Measurements from ENCODE around the gene NKIRAS1. TPM values are rescaled to one million over a fixed set of nuclear protein-coding genes. Genes with fewer than 3 reads are reported as not detected.

The NKIRAS1 gene
- total RNA-seq, 1 donor from 2014 or later = 8.5 TPM

- no peak for DNase-seq (ENCODE audit: low spot score, unreplicated experiment)
- H3K27ac Mint-ChIP-seq = no peak overlapping the region
- peaks cover 14% of the 10 kb centered on the region for H3K36me3 Mint-ChIP-seq (ENCODE audit: insufficient read depth)
- H3K27me3 Mint-ChIP-seq = no peaks in the 10 kb centered on the region
- no peaks in the 10 kb centered on the region for H3K4me1 Mint-ChIP-seq (ENCODE audit: low read depth)
- no peaks in the 10 kb centered on the region for H3K9me3 Mint-ChIP-seq (ENCODE audit: low read depth)
- TF ChIP-seq CTCF (IDR thresholded peaks at IDR 0.05; ENCODE audit: unreplicated experiment) = no peak
- H3K4me3 Mint-ChIP-seq (ENCODE audit: low read depth) = no peak overlapping the region
Observed at GRCh38 chr3:23889950-23890349, 26.8 kb downstream of the NKIRAS1 start.

- Mint-ChIP-seq H3K9me3 (ENCODE audit: low read depth) (no peaks in the 10 kb centered on the region), H3K27me3 (no peaks in the 10 kb centered on the region), H3K4me3 (ENCODE audit: low read depth) (no peak overlapping the region), H3K4me1 (ENCODE audit: low read depth) (no peaks in the 10 kb centered on the region), H3K27ac (peak overlapping the region; percentile 1), H3K36me3 (ENCODE audit: insufficient read depth) (peaks cover 11% of the 10 kb centered on the region)
- no peak for TF ChIP-seq CTCF (IDR thresholded peaks at IDR 0.05; ENCODE audit: unreplicated experiment)
- no peak for DNase-seq (ENCODE audit: low spot score, unreplicated experiment)
Observed at GRCh38 chr3:23889386-23889785, 27.4 kb downstream of the NKIRAS1 start.

DNA sequence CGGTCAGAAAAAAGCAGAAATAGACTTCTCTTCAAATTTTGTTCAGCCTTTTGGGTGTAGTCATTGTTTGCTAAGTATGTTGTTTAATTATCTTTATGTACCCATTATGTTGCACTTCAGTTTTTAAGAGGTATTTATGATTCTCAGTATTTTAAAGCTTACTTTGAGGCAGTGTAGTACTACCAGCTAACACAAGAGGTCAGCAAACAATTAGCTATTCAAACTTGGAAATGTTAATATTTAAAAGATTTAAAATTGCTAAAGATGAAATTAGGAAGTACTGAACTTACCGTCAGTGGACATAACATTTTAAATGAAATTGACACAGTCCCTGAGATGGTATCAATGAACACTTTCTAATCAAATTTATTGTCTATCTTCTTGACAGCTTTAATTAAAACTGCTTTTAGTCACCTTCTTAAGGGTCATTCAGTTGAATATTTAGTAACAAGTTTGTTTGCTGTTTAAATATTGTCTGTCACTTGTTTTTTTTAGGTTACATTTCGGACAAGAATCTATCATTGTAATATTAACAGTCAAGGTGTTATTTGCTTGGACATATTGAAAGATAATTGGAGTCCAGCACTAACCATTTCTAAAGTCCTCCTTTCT is 28.1 kb downstream of the NKIRAS1 start:
- TF ChIP-seq CTCF (IDR thresholded peaks at IDR 0.05; ENCODE audit: unreplicated experiment) = peak; percentile 80
- no peak overlapping the region for H3K4me3 Mint-ChIP-seq (ENCODE audit: low read depth)
- no peak overlapping the region for H3K27ac Mint-ChIP-seq
- no peaks in the 10 kb centered on the region for H3K4me1 Mint-ChIP-seq (ENCODE audit: low read depth)
- H3K9me3 Mint-ChIP-seq (ENCODE audit: low read depth) = no peaks in the 10 kb centered on the region
- H3K36me3 Mint-ChIP-seq (ENCODE audit: insufficient read depth) = peaks cover 11% of the 10 kb centered on the region
- H3K27me3 Mint-ChIP-seq = no peaks in the 10 kb centered on the region
- no peak for DNase-seq (ENCODE audit: low spot score, unreplicated experiment)

DNA sequence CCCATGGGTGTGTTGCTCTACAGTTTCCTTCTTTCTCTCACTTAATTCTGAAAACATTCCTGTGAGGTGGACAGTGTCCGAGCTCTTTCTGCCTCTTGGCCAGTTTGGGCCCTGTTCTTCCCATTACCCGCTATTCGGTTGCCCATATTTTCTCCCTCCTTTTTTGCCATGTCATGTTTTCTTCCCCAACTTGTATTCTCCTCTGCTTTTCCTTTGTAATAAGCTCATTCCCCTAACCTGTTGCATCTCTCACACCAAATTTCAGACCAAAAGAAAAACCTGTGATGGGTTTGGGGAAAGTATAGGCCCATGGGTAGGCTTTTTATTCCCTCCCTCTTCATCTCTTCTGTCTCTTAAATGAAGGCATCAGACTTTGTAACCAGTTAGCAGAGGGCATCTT is 30.5 kb downstream of the NKIRAS1 start:
- peaks cover 21% of the 10 kb centered on the region for H3K36me3 Mint-ChIP-seq (ENCODE audit: insufficient read depth)
- DNase-seq (ENCODE audit: low spot score, unreplicated experiment) = no peak
- H3K9me3 Mint-ChIP-seq (ENCODE audit: low read depth) = no peaks in the 10 kb centered on the region
- peak overlapping the region; percentile 0 for H3K27ac Mint-ChIP-seq
- H3K27me3 Mint-ChIP-seq = no peaks in the 10 kb centered on the region
- no peak for TF ChIP-seq CTCF (IDR thresholded peaks at IDR 0.05; ENCODE audit: unreplicated experiment)
- H3K4me1 Mint-ChIP-seq (ENCODE audit: low read depth) = no peaks in the 10 kb centered on the region
- no peak overlapping the region for H3K4me3 Mint-ChIP-seq (ENCODE audit: low read depth)

GRCh38 chr3:23885210-23885609 is 31.6 kb downstream of the NKIRAS1 start:
- DNase-seq (ENCODE audit: low spot score, unreplicated experiment) = no peak

More at GRCh38 chr3:23885210-23885609, 31.6 kb downstream of the NKIRAS1 start:
- Mint-ChIP-seq H3K4me3 (ENCODE audit: low read depth) (no peak overlapping the region), H3K27me3 (no peaks in the 10 kb centered on the region), H3K36me3 (ENCODE audit: insufficient read depth) (peaks cover 22% of the 10 kb centered on the region), H3K4me1 (ENCODE audit: low read depth) (no peaks in the 10 kb centered on the region), H3K27ac (no peak overlapping the region), H3K9me3 (ENCODE audit: low read depth) (no peaks in the 10 kb centered on the region)
- TF ChIP-seq CTCF (IDR thresholded peaks at IDR 0.05; ENCODE audit: unreplicated experiment) = no peak
